ENCODE measurements around the gene ZNF208.

GRCh38 chr19:21912654-21913053 lies 98.1 kb downstream of the ZNF208 start:
- TF ChIP-seq EZH2 (IDR thresholded peaks at IDR 0.05; ENCODE audit: borderline replicate concordance, insufficient read depth, low read depth, low read length, poor library complexity, severe bottlenecking) (no peak), CTCF (IDR thresholded peaks at IDR 0.05) (no peak)

All from B cell (primary cell).